ENCODE measurements around the gene CAV2. TPM values are rescaled to one million over a fixed set of nuclear protein-coding genes. Genes with fewer than 3 reads are reported as not detected.

Gene CAV2, protein sequence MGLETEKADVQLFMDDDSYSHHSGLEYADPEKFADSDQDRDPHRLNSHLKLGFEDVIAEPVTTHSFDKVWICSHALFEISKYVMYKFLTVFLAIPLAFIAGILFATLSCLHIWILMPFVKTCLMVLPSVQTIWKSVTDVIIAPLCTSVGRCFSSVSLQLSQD
- total RNA-seq: 12.2 TPM

DNA sequence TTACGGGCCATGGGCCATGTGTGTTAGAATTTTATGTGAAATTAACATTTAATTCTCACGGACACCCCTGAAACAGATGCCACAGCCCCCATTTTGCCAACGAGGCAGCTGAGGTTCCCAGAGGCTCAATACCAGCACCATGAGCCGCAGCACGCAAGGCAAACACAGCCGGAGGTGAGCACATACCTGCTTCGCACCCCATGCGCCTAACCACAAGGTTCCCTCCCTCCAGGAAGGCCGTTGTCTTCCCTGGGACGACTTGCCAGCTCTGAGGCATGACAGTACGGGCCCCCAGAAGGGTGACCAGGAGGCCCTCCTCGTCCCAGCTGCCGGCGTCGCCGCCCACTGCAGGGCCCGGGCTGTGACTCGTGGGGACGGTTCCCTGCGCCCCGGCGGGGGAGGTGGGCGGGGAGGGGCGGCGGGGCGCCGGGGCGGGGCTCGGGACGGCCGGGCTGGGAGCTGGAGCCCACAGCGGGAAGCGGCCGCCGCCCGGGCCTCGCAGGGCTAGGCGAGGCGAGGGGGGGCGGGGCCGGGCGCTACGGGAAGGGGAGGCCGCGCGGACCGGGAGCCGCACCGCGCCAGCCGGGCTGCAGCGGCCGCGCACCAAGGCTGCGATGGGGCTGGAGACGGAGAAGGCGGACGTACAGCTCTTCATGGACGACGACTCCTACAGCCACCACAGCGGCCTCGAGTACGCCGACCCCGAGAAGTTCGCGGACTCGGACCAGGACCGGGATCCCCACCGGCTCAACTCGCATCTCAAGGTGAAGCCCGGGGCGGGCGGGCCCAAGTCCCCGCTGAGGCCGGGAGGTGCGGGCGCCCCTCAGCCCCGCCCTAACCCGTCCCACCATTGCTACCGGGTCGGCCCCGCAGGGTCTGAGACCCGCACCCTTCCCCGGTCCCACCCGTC is at the start of gene CAV2:
CAV2 (plus strand) TSS at position 571 of the 910 bp plus-strand sequence; CDS start at position 615, 44 bp downstream.

DNA sequence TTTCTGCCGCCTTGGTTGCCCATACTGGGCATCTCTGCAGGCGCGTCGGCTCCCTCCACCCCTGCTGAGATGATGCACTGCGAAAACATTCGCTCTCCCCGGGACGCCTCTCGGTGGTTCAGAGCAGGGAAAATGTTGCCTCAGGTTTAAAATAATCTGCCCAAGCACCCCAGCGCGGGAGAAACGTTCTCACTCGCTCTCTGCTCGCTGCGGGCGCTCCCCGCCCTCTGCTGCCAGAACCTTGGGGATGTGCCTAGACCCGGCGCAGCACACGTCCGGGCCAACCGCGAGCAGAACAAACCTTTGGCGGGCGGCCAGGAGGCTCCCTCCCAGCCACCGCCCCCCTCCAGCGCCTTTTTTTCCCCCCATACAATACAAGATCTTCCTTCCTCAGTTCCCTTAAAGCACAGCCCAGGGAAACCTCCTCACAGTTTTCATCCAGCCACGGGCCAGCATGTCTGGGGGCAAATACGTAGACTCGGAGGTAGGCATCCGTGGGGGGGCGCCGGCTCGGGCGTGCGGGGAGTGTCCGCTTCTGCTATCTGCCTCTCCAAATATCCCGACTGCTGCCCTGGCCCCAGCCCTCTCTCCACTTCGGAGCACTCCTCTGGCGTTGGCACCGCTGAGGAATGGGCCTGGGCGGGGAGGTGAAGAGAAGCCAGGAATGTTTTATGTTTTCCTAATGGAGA is 25.2 kb downstream of the CAV2 start, which contains the start of gene CAV1:
CAV1 (plus strand) TSS at position 428 of the 689 bp plus-strand sequence; CDS start at position 455, 27 bp downstream.

Other genes starting within 250 kb of the CAV2 start
- 10.6 TPM for gene CAV1, start 25.3 kb downstream of the CAV2 start, total RNA-seq
- 2.8 TPM for gene MET, start 172.5 kb downstream of the CAV2 start, total RNA-seq

Data from diencephalon (tissue), 1 donor.